Effector memory CD8-positive, alpha-beta T cell (primary cell): Measurements from ENCODE around the gene KCNAB2.
A peak's percentile ranks its signal among the peaks of the same experiment; 100 is the strongest.
"Not testable (repeated sequence)": the region's sequence is repeated elsewhere in the genome, so short reads cannot be mapped to it uniquely, and the experiment has no call there.

Experiments used
- ATAC-seq: fragments of 150-1000 bp; cut with Tn5 transposase; replicated peaks from 2 replicates; pipeline ENCODE4 v1.10.0; 2021; ENCODE audit warnings: mild to moderate bottlenecking, moderate library complexity
- DNase-seq, 3 experiments: peaks; one replicate each; pipeline ENCODE4 v3.0.0; 2021
- H3K27ac Mint-ChIP-seq, 2 donors: one replicate each; pipeline ENCODE4 v1.8.0; 2022; ENCODE audit warnings: mild to moderate bottlenecking in 2 of 2, mixed read lengths in 2 of 2, moderate library complexity in 2 of 2
- H3K27me3 Mint-ChIP-seq, 2 donors: one replicate each; pipeline ENCODE4 v1.8.0; 2022; ENCODE audit warnings: mixed read lengths in 2 of 2
- H3K36me3 Mint-ChIP-seq: one replicate; pipeline ENCODE4 v1.8.0; 2022; ENCODE audit warnings: mild to moderate bottlenecking, moderate library complexity, mixed read lengths; ENCODE audit not compliant: insufficient read depth
- H3K4me1 Mint-ChIP-seq, 2 donors: one replicate each; pipeline ENCODE4 v1.8.0; 2022; ENCODE audit warnings: low read depth in 2 of 2, mixed read lengths in 2 of 2
- H3K4me3 Mint-ChIP-seq, 2 donors: one replicate each; pipeline ENCODE4 v1.8.0; 2022; ENCODE audit warnings: mild to moderate bottlenecking in 2 of 2, mixed read lengths in 2 of 2, moderate library complexity in 2 of 2
- H3K9me3 Mint-ChIP-seq, 2 donors: one replicate each; pipeline ENCODE4 v1.8.0; 2022; ENCODE audit warnings: mixed read lengths in 2 of 2

KCNAB2 gene

DNA sequence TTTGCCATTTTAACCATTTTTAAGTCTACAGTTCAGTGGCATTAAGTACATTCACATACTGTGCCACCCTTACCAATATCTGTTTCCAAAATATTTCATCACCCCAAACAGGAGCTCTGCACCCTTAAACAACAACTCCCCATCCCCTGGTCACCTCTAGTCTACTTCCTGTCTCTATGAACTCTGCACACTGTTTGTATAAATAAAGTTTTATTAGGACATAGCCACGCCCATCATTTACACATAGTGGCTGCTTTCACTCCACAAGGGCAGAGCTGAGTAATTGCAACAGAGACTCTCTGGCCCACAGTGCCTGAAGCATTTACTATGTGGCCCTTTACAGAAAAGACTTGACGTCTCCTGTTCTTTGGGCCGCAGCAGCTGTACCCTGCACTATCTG is 30.1 kb downstream of the KCNAB2 start:
- Mint-ChIP-seq H3K4me1 (peaks cover 8 to 10% of the 10 kb centered on the region in 2 donors), H3K9me3 (no peaks in the 10 kb centered on the region), H3K27me3 (no peaks in the 10 kb centered on the region), H3K27ac (peak overlapping the region in 1 of 2 donors; percentile 25), H3K4me3 (no peak overlapping the region), H3K36me3 (peaks cover 48% of the 10 kb centered on the region)
- DNase-seq (no peak), ATAC-seq (no peak)

GRCh38 chr1:6077061-6077460 is 31.4 kb downstream of the KCNAB2 start:
- H3K4me3 Mint-ChIP-seq, H3K9me3 Mint-ChIP-seq, ATAC-seq, H3K27me3 Mint-ChIP-seq, H3K4me1 Mint-ChIP-seq, DNase-seq: not testable (repeated sequence)
- H3K36me3 Mint-ChIP-seq = peaks cover 44% of the 10 kb centered on the region
- H3K27ac Mint-ChIP-seq = peak overlapping the region in 1 of 2 donors; percentile 67

GRCh38 chr1:6077506-6077905 is 31.8 kb downstream of the KCNAB2 start:
- no peak for DNase-seq
- Mint-ChIP-seq H3K27me3 (no peaks in the 10 kb centered on the region), H3K27ac (peak overlapping the region; percentile 67 to 74), H3K4me3 (no peak overlapping the region), H3K4me1 (peaks cover 8 to 10% of the 10 kb centered on the region in 2 donors), H3K9me3 (no peaks in the 10 kb centered on the region), H3K36me3 (peaks cover 47% of the 10 kb centered on the region)
- no peak for ATAC-seq

- ATAC-seq = no peak
- Mint-ChIP-seq H3K9me3 (no peaks in the 10 kb centered on the region), H3K27me3 (no peaks in the 10 kb centered on the region), H3K4me1 (peaks cover 8 to 10% of the 10 kb centered on the region in 2 donors), H3K36me3 (peaks cover 48% of the 10 kb centered on the region), H3K27ac (peak overlapping the region in 1 of 2 donors; percentile 74), H3K4me3 (no peak overlapping the region)
- no peak for DNase-seq
Measured at GRCh38 chr1:6077919-6078318, 32.2 kb downstream of the KCNAB2 start.

- no peaks in the 10 kb centered on the region for H3K9me3 Mint-ChIP-seq
- ATAC-seq (no peak), DNase-seq (no peak)
- H3K4me3 Mint-ChIP-seq = no peak overlapping the region
- peaks cover 45% of the 10 kb centered on the region for H3K36me3 Mint-ChIP-seq
- no peak overlapping the region for H3K27ac Mint-ChIP-seq
- peaks cover 4 to 6% of the 10 kb centered on the region in 2 donors for H3K4me1 Mint-ChIP-seq
- H3K27me3 Mint-ChIP-seq = no peaks in the 10 kb centered on the region
Measured at GRCh38 chr1:6080469-6080868, 34.8 kb downstream of the KCNAB2 start.

- Mint-ChIP-seq H3K9me3 (no peaks in the 10 kb centered on the region), H3K27ac (peak overlapping the region in 1 of 2 donors; percentile 10), H3K4me1 (peaks cover 4 to 6% of the 10 kb centered on the region in 2 donors), H3K36me3 (peaks cover 41% of the 10 kb centered on the region), H3K27me3 (no peaks in the 10 kb centered on the region), H3K4me3 (no peak overlapping the region)
- no peak for DNase-seq
- ATAC-seq = no peak
Measured at GRCh38 chr1:6081901-6082300, 36.2 kb downstream of the KCNAB2 start.

GRCh38 chr1:6082430-6082971 is 36.8 kb downstream of the KCNAB2 start:
- no peaks in the 10 kb centered on the region for H3K27me3 Mint-ChIP-seq
- peaks cover 43% of the 10 kb centered on the region for H3K36me3 Mint-ChIP-seq
- ATAC-seq = no peak
- H3K4me1 Mint-ChIP-seq = peaks cover 4 to 6% of the 10 kb centered on the region in 2 donors
- no peaks in the 10 kb centered on the region for H3K9me3 Mint-ChIP-seq
- DNase-seq = no peak
- no peak overlapping the region for H3K4me3 Mint-ChIP-seq
- no peak overlapping the region for H3K27ac Mint-ChIP-seq

DNA sequence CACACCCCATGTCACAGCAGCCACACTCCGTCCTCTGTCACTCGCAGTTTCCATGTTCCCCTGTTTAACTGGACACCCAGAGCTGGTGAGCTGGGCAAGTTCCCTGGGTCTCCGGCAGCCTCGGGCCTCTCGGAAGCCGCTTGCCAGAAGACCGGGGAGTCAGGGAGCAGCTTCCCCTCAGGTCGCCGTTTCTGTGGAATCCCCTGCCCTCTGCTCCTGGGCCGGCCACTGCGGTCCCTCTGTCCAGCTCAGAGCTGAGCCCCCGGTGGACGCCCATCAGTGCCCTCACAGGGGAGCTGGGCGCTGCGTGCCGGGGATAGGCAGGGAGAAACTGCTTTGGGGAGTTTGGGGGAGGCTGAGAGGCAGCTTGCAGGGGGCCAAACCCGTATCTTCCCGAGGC is 37.7 kb downstream of the KCNAB2 start:
- ATAC-seq (no peak), DNase-seq (no peak)
- Mint-ChIP-seq H3K36me3 (peaks cover 50% of the 10 kb centered on the region), H3K27me3 (no peaks in the 10 kb centered on the region), H3K4me3 (no peak overlapping the region), H3K27ac (no peak overlapping the region), H3K4me1 (peaks cover 2 to 4% of the 10 kb centered on the region in 2 donors), H3K9me3 (no peaks in the 10 kb centered on the region)

GRCh38 chr1:6083801-6084446 is 38.2 kb downstream of the KCNAB2 start:
- H3K4me3 Mint-ChIP-seq = no peak overlapping the region
- peaks cover 51% of the 10 kb centered on the region for H3K36me3 Mint-ChIP-seq
- no peak overlapping the region for H3K27ac Mint-ChIP-seq
- H3K9me3 Mint-ChIP-seq = no peaks in the 10 kb centered on the region
- DNase-seq = no peak
- H3K4me1 Mint-ChIP-seq = no peaks in the 10 kb centered on the region
- no peak for ATAC-seq
- H3K27me3 Mint-ChIP-seq = no peaks in the 10 kb centered on the region

DNA sequence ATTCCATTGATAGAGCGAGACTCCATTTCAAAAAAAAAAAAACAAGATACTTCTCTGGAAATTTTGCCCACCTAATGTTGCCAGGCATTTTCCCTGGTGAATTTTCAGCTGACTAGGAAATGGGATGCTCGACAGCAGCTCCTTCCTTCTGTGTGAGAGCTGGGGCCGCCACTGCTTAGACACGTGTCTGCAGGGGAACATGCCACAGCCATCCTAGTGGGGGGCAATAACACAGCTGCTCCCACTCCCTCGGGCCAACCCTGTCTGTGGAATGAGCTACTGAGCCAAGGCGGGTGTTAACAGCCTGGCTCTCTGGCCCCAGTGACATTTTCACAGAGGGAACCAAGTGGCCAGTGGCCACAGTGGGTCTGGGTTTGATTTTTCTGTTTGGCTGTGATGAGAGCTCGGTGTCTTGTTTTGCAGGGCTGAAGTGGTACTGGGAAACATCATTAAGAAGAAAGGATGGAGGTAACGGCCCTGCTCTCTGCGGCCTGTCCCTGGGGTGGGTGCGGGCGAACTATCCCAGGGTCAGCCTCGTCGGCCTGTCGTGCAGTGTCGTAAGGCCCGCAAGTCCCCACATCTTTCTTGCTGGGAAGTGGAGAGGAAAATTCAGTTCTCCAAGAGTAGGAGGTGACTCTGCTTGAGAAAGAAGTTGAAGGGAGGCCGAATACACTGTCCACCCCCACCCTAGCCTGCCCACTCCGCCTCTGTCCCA is 39.2 kb downstream of the KCNAB2 start:
- DNase-seq = no peak
- peaks cover 60% of the 10 kb centered on the region for H3K36me3 Mint-ChIP-seq

DNA sequence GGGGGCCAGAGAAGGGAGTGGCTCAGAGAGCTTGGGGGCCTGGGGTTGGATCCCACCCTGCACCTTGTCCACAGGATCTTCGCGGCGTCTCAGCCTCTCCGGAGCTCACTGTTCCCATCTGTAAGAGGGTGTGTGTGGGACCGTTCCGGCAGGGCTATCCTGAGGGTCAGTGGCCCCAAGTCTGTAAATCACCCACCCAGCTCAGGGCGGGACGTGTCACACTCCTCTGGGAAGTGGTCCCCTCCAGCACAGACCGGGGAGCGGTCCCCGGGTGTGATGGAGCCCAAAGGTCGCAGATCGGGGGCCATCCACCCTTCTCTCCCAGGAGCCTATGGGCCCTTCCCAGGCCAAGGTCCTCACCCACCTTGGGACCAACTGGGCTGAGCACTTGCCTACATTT is 40.0 kb downstream of the KCNAB2 start:
- no peak for ATAC-seq
- no peaks in the 10 kb centered on the region for H3K4me1 Mint-ChIP-seq
- H3K4me3 Mint-ChIP-seq = no peak overlapping the region
- H3K27ac Mint-ChIP-seq = peak overlapping the region in 1 of 2 donors; percentile 19
- DNase-seq = no peak
- H3K27me3 Mint-ChIP-seq = no peaks in the 10 kb centered on the region
- H3K9me3 Mint-ChIP-seq = no peaks in the 10 kb centered on the region
- peaks cover 59% of the 10 kb centered on the region for H3K36me3 Mint-ChIP-seq

More for the DNA sequence above, 39.2 kb downstream of the KCNAB2 start:
- no peaks in the 10 kb centered on the region for H3K27me3 Mint-ChIP-seq
- H3K27ac Mint-ChIP-seq = peak overlapping the region in 1 of 2 donors; percentile 53
- no peak for ATAC-seq
- no peaks in the 10 kb centered on the region for H3K9me3 Mint-ChIP-seq
- H3K4me1 Mint-ChIP-seq = no peaks in the 10 kb centered on the region
- no peak overlapping the region for H3K4me3 Mint-ChIP-seq

- H3K36me3 Mint-ChIP-seq = peaks cover 60% of the 10 kb centered on the region
- no peak for DNase-seq
- peak overlapping the region in 1 of 2 donors; percentile 19 for H3K27ac Mint-ChIP-seq
- no peaks in the 10 kb centered on the region for H3K4me1 Mint-ChIP-seq
- no peak for ATAC-seq
- H3K27me3 Mint-ChIP-seq = no peaks in the 10 kb centered on the region
- H3K4me3 Mint-ChIP-seq = no peak overlapping the region
- H3K9me3 Mint-ChIP-seq = no peaks in the 10 kb centered on the region
Measured at GRCh38 chr1:6086358-6086757, 40.7 kb downstream of the KCNAB2 start.

DNA sequence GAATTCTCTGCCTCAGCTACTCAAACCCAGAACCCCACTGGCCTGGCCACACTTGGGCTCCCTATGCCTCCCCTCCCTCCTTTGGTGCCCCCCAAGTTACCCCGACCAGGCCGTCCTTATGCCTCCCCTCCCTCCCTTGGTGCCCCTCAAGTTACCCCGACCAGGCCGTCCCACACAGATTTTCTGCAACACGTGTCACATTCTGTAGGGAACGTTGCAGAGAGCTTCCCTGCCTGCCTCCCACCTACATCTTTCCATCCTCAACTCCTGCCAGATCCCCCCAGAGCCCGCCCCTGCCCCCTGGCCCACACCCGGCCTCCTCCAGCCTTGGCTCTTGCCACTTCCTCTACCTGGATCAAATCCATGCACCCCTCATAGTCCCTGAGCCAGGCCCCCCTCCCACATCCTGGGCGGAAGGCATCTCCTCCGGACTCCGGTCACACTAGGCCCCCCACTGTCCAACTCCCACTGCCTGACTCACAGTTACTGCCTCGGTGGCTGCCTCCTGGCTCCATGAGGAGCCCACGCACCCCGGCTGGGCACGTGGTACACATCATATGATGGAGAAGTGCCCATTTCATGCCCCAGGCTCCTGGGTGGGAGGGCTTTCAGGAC is 41.2 kb downstream of the KCNAB2 start:
- Mint-ChIP-seq H3K27me3 (no peaks in the 10 kb centered on the region), H3K9me3 (no peaks in the 10 kb centered on the region), H3K27ac (peak overlapping the region; percentile 19 to 41), H3K4me3 (no peak overlapping the region), H3K4me1 (no peaks in the 10 kb centered on the region), H3K36me3 (peaks cover 60% of the 10 kb centered on the region)
- no peak for DNase-seq
- no peak for ATAC-seq
